HEK293T (cell line): ENCODE results near the gene NDEL1.

Experiments
- ARNT ChIP-seq: fragments of 450-650 bp; IDR thresholded peaks from 2 replicates; pipeline ENCODE4 v1.6.1; 2017; ENCODE audit warnings: mild to moderate bottlenecking
- BHLHE40 ChIP-seq: fragments of 450-650 bp; IDR thresholded peaks from 2 replicates; pipeline ENCODE4 v1.6.1; 2016; ENCODE audit warnings: mild to moderate bottlenecking, moderate library complexity, borderline replicate concordance
- CTBP1 ChIP-seq: fragments of 450-650 bp; IDR thresholded peaks from 2 replicates; pipeline ENCODE4 v1.6.1; 2016; ENCODE audit warnings: borderline replicate concordance
- ELF4 ChIP-seq: fragments of 450-650 bp; IDR thresholded peaks from 2 replicates; pipeline ENCODE4 v1.6.1; 2017; ENCODE audit warnings: antibody characterized with exemption
- FOXA1 ChIP-seq: fragments of 450-650 bp; IDR thresholded peaks from 2 replicates; pipeline ENCODE4 v1.6.1; 2016; ENCODE audit warnings: mild to moderate bottlenecking
- FOXM1 ChIP-seq: fragments of 450-650 bp; IDR thresholded peaks from 2 replicates; pipeline ENCODE4 v1.6.1; 2017; ENCODE audit warnings: mild to moderate bottlenecking, borderline replicate concordance
- L3MBTL2 ChIP-seq: fragments of 450-650 bp; conservative IDR thresholded peaks from 2 replicates; pipeline ENCODE4 v1.6.1; 2016; ENCODE audit warnings: mild to moderate bottlenecking
- LEF1 ChIP-seq: fragments of 450-650 bp; IDR thresholded peaks from 2 replicates; pipeline ENCODE4 v1.6.1; 2017; ENCODE audit warnings: mild to moderate bottlenecking, borderline replicate concordance
- NFRKB ChIP-seq: fragments of 450-650 bp; IDR thresholded peaks from 2 replicates; pipeline ENCODE4 v1.6.1; 2016; ENCODE audit warnings: mild to moderate bottlenecking, moderate library complexity
- PKNOX1 ChIP-seq: fragments of 450-650 bp; IDR thresholded peaks from 2 replicates; pipeline ENCODE4 v1.6.1; 2016
- SP1 ChIP-seq: fragments of 450-650 bp; IDR thresholded peaks from 2 replicates; pipeline ENCODE4 v1.6.1; 2017

GRCh38 chr17:8409966-8410882 lies 25.5 kb upstream of the NDEL1 start:
- TF ChIP-seq BHLHE40, result no peak
- TF ChIP-seq ARNT, result no peak
- no peak for TF ChIP-seq PKNOX1
- TF ChIP-seq NFRKB, result no peak
- TF ChIP-seq SP1, result no peak
- no peak for TF ChIP-seq CTBP1
- TF ChIP-seq L3MBTL2, result no peak
- TF ChIP-seq FOXA1, result no peak
- no peak for TF ChIP-seq LEF1
- no peak for TF ChIP-seq FOXM1
- TF ChIP-seq ELF4, result no peak
